Kidney epithelial cell (primary cell): ENCODE results near the gene ADAMTS3. TPM values are rescaled to one million over a fixed set of nuclear protein-coding genes. Genes with fewer than 3 reads are reported as not detected.

Experiments used
- DNase-seq: peaks from one replicate; pipeline ENCODE4 v3.0.0-alpha.2; 2010; ENCODE audit warnings: low read depth
- H3K27me3 ChIP-seq: 2 replicates; pipeline ENCODE4 v1.6.0; 2011; ENCODE audit warnings: low read length; ENCODE audit not compliant: control insufficient read depth, insufficient read depth
- H3K36me3 ChIP-seq: 2 replicates; pipeline ENCODE4 v1.5.1; 2011; ENCODE audit warnings: low read length; ENCODE audit not compliant: control insufficient read depth, insufficient read depth
- H3K4me3 ChIP-seq: 2 replicates; pipeline ENCODE4 v1.5.1; 2011; ENCODE audit warnings: low read depth, mild to moderate bottlenecking, control low read depth, low read length
- CTCF ChIP-seq: IDR thresholded peaks from 2 replicates; pipeline ENCODE4 v1.5.1; 2011; ENCODE audit warnings: mild to moderate bottlenecking, moderate library complexity, low read length, control low read depth, inconsistent platforms; ENCODE audit not compliant: insufficient read depth, poor library complexity, severe bottlenecking
- total RNA-seq: library from RNA; depleted of rRNA; stranded (reverse); fragments of >200 nt; gene quantifications from 2 replicates; pipeline ENCODE4 v1.2.3, GENCODE V29; 2015

Gene ADAMTS3
- total RNA-seq, 1 donor from 2014 or later: 3.5 TPM

- DNase-seq: no peak
- no peak overlapping the region for H3K4me3 ChIP-seq
- H3K36me3 ChIP-seq: no peaks in the 10 kb centered on the region
- TF ChIP-seq CTCF: no peak
- no peaks in the 10 kb centered on the region for H3K27me3 ChIP-seq
These were observed 228.1 kb downstream of the ADAMTS3 start for GRCh38 chr4:72340803-72341431.

DNA sequence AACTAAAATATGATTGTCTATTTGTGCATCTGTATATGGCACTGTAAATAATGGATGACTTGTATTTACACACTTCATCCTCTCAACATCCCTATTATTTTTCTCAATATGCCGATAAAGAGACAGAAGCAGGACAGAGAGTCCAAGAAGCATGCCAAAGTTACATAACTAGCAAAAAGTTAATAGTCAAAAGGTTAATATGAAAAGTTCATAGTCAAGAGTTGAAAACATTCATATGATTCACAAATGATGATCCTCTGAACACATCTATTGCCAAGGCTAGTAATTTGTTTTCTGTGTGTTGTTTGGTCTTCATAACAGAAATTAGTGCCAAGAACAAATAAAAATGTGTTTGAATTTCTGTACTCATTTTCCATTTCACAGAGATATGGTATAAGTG is 231.0 kb downstream of the ADAMTS3 start:
- Histone ChIP-seq H3K4me3 (no peak overlapping the region), H3K36me3 (no peaks in the 10 kb centered on the region), H3K27me3 (no peaks in the 10 kb centered on the region)
- no peak for DNase-seq
- TF ChIP-seq CTCF: no peak

- no peaks in the 10 kb centered on the region for H3K27me3 ChIP-seq
- H3K4me3 ChIP-seq: no peak overlapping the region
- no peak for TF ChIP-seq CTCF
- no peak for DNase-seq
- no peaks in the 10 kb centered on the region for H3K36me3 ChIP-seq
These were observed 238.6 kb downstream of the ADAMTS3 start for GRCh38 chr4:72330381-72330780.

- no peak for DNase-seq
These were observed 242.1 kb downstream of the ADAMTS3 start for GRCh38 chr4:72326692-72327632.

GRCh38 chr4:72325215-72325614 is 243.8 kb downstream of the ADAMTS3 start:
- no peak for DNase-seq
- H3K36me3 ChIP-seq: no peaks in the 10 kb centered on the region
- no peaks in the 10 kb centered on the region for H3K27me3 ChIP-seq
- no peak overlapping the region for H3K4me3 ChIP-seq
- no peak for TF ChIP-seq CTCF

More at GRCh38 chr4:72326692-72327632, 242.1 kb downstream of the ADAMTS3 start:
- Histone ChIP-seq H3K4me3 (no peak overlapping the region), H3K27me3 (no peaks in the 10 kb centered on the region), H3K36me3 (no peaks in the 10 kb centered on the region)
- TF ChIP-seq CTCF: peak; percentile 62
